HG03521 (cell line): ENCODE measurements around the gene SF3A2.

Source experiments
- ATAC-seq: cut with Tn5 transposase; IDR thresholded peaks from one replicate; pipeline ENCODE4 v1.9.1; 2021; ENCODE audit warnings: mild to moderate bottlenecking, moderate library complexity; ENCODE audit not compliant: unreplicated experiment

SF3A2 gene

GRCh38 chr19:2252055-2252796, 15.6 kb downstream of the SF3A2 start:
- ATAC-seq = no peak

GRCh38 chr19:2252797-2253105, 16.1 kb downstream of the SF3A2 start:
- no peak for ATAC-seq

- no peak for ATAC-seq
These were observed 16.8 kb downstream of the SF3A2 start for GRCh38 chr19:2253106-2254063.

DNA sequence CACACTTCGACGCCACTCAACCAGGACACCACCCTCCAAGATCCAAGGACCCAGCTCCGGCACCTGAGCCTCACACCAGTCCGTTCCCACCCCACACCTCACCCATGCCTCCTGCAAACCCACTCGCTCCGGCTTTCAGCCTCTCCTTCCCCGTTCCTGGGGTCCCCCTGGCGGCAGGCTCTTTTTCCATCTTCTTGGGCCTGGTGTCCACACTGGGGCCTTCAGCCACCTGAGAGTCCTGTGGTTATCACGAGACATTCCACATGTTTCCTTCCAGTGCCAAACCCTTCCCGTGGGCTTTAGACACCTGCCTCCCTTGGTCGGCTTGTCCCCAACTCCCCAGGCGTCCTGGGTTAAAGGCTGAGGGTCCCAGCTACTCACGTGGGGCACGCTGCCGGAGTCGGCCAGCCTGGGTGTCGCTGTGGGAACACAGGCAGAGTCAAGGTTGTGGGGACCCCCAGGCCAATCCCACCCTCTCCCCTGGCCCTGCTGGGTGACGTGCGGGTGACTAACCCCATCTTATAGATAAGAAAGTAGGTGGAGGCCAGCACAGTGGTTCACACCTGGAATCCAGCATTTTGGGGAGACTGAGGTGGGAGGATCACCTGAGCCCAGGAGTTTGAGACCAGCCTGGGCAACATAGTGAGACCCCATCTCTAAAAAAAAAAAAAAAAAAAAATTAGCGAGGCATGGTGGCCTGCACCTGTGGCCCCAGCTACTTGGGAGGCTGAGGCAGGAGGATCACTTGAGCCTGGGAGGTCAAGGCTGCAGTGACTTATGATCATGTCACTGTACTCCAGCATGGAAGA, 17.6 kb downstream of the SF3A2 start:
- ATAC-seq = no peak

DNA sequence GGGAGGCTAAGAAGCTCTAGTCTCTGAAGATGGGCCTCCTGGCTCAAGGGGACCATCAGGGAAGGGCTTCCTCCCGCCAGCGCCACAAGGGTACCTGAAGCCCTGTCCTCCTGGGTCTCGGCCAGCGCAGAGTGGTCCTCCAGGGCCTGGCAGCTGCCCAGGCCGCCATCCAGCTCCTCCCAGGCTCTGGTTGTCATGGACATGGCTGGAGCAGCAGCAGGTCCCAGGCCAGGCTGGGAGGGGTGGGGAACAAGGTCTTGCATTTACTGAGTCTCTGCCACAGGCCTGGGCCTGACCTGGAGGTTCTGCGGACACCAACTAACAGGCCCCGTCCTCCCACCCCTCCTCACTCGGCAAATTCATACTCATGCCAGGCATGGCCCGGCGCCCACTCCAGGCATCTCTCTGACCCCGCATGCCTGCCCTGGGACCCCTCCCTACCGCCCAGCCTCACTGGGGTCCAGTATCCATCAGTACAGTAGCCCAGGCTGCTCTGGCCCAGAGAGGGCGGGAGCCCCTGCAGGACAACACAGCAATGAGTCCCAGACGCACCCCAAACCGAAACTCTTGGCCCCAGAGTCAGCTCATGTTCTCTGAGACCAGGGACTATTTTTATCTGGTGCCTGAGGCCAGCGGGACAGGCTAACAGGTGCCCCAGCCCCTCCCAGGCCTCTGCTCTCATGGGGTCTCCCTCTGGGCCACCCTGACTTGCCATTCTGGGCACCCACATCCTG, 18.7 kb downstream of the SF3A2 start:
- ATAC-seq = no peak

DNA sequence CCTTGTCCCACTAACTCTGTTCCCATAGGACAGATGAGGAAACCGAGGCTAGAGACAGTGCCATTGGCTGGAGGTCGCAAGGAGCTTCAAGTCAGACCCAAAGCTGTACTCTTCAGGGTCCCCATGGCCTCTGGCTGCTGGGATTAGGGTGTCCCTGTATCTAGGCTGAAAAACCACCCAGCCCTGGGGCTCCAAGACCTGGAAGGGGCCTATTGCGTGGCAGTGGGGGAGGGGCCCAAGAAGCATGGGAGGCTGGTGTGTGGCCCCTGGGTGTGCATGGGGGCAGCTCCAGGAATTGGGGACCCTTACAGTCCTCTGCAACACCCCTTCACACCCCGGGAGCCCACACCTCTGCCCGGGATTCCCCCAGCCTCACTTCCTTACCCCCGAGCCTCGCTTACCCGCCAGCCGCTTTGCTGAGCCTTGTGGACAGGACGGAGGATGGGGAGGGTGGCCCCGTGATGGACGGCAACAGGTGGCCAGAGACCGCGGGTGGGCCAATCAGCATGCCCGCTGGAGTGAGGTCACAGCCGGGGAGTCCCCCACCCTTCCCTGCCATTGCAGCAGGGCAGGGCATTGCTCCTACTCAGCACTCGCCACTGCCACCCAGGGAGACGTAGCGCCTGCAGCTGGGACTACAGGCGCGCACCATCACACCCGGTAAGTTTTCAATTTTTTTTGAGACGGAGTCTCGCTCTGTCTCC, 19.5 kb downstream of the SF3A2 start, which contains the start of gene JSRP1:
Gene JSRP1, minus strand, starts transcription at position 436 of the 704 bp plus-strand sequence. CDS start 1,103 bp downstream, outside the sequence.
- no peak for ATAC-seq

GRCh38 chr19:2259336-2259735, 22.7 kb downstream of the SF3A2 start:
- no peak for ATAC-seq

DNA sequence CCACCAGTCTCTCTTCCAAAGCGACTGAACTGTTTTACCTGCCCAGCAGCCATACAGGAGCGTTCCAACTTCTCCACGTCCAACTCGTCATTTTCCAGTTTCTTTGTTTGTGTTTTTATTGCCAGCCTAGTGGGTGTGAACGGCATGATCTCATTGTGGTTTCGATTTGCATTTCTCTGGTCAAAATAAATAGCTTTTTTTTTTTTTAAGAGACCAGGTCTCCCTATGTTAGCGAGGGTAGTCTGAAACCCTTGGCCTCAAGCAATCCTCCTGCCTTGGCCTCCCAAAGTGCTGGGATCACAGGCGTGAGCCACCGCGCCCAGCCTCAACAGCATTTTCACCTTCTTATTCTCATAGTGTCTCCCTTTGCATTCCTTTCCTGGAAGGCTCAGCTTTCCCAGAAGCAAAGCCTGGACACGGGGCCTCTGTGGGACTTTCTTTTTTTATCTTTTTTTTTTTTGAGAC, 23.7 kb downstream of the SF3A2 start:
- ATAC-seq = no peak

GRCh38 chr19:2261438-2262172, 25.0 kb downstream of the SF3A2 start:
- ATAC-seq = no peak

DNA sequence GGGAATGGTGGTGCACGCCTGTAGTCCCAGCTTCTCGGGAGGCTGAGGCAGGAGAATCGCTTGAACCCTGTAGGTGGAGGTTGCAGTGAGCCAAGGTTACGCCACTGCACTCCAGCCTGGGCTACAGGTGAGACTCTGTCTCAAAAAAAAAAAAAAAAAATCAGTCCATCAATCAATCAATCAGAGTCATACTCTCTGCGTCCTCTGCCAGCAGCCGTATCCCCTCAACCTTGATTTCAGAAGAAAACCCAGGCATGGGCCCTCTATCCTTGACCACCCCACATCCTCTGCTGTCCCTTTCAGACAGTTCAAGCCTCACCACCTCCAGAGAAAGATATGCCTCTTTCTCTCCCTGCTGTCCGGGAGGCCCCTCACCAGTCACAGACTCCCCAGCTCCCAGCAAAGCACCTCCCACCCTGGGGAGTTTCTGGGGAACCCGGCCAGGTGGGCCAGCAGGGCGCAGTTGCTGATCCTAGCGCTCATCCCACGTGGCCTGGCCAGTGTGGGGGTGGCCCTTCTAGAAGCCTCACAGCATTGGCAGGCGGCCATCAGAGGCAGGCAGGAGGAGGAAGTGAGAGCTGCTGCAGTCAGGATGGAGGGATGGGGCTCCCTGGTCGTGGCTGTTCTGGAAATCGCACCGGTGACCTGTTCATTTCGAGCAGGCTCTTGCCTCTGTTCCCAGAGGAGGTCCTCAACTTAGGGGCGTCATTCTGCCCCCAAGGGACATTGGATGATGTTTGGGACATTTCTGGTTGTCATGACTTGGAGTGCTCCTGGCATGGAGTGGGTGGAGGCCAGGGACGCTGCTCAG, 29.8 kb downstream of the SF3A2 start:
- ATAC-seq = no peak

DNA sequence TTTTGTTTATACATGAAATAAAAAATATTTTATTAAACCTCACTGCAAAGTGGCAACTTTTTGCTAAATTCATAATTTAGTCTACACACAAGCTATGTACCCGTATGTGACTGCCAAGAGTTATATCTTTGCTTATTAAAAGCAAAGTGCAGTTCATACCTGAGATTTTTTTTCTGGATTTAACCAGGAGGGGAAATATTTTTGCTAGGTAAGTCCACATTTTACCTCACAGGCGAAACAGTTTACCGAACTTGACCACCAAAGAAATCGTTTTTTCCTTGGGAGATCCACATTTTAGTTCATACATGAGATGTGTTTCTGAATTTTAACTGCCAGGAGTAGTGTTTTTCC, 31.8 kb downstream of the SF3A2 start:
- no peak for ATAC-seq

DNA sequence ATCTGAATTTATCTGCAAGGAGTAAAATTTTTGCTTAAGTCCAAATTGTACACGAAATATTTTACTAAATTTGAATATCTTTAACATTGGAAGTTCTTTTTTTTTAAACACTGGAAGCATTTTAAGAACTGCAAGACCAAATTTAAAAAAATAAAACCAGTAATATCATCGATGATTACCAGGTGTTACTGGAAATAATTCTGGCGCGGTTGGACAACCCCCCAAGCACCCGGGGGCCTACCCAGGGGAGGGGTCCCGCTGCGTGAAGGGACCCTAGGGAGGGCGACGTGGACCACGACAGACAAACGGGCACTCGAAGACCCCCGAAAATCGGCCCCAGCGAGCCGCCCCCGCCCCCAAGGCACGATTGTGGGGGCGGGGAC, 32.2 kb downstream of the SF3A2 start:
- ATAC-seq = no peak

DNA sequence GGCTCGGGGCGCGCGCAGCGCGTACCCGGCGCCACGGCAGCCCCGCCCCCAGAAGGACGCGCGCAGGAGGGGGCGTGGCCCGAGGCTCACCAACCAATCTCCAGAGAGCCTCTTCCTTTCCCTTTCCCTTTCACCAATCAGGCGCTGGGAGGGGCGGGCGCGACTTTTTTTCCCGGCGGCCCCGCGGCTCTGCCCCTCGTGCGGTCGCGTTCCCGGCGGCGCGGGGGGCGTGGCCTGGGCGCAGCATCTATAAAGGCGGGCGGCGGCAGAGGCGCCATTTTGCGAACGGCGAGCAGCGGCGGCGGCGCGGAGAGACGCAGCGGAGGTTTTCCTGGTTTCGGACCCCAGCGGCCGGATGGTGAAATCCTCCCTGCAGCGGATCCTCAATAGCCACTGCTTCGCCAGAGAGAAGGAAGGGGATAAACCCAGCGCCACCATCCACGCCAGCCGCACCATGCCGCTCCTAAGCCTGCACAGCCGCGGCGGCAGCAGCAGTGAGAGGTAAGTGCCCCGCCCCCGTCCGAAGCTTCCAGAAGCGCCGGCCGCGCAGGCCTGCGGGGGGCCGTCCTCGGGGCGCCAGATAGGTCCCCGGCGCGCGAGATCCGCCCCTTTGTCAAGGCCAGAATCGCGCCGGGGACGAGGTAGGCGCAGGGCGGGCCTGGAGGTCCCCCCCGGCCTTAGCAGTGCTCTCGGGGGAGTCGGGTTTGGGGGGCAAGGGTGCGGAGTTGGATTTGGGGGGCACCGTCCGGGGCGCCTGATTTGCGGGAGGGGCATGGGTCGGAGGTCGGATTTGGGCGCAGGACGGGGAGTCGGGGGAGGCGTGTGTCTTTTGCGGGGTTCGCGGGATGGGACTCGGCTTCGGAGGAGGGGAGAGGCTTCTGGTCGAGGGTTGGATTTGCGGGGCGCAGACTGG, 32.9 kb downstream of the SF3A2 start:
- peak; percentile 68 for ATAC-seq

GRCh38 chr19:2270157-2270422, 33.5 kb downstream of the SF3A2 start:
- ATAC-seq = no peak

DNA sequence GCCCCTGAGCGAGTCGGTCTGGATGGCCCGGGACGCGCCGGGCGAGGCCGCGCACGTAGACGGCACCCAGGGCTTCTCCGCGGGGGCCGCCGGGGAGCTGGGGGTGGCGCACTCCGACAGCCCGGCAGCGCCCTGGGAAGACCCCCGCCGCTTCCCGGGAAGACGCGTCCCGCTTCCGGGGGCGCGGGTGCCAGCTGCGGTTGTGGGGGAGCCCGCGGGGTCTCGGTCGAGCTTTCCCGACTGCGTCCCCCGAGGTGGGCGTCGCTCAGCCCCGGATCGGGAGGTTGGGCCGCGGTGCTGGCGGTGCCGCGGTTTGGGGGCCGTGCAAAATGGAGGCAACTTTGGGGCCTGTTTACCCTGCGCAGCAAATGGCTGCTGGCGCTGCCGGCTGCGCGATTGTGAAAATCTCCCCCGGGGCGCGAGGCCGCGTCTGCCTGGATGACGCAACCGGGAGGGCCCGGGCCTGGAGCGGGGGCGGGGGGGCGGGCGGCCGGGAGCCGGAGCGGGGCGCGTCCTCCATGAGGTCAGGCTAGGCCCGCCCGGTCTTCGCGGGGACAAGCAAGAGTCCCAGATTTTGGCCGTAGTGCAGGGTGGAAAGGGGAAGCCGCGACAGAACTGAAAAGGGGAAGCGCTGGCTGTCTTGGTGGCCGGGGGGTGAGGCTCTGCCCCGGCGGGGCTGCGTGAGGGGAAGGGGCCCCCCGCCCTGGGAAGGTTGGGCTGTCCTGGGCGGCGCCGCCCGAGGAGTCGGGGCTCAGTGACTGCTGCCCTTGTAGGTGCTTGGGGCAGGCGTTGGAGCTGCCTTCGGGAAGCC, 34.0 kb downstream of the SF3A2 start:
- ATAC-seq = no peak

GRCh38 chr19:2271234-2272103, 34.8 kb downstream of the SF3A2 start:
- ATAC-seq = no peak
